ACC112 (cell line): Measurements from ENCODE around the gene SGCG.

Experiments used
- H2AFZ ChIP-seq: fragments of 200-600 bp; sonication (generic); one replicate; pipeline ENCODE4 v1.6.0; 2017; ENCODE audit warnings: antibody characterized with exemption, low read length; ENCODE audit not compliant: unreplicated experiment
- H3K27ac ChIP-seq: fragments of 200-600 bp; sonication (generic); 2 replicates; pipeline ENCODE4 v1.5.1; 2014; ENCODE audit warnings: low read depth, mild to moderate bottlenecking, antibody characterized with exemption, low read length, moderate library complexity
- H3K27me3 ChIP-seq: fragments of 200-600 bp; sonication (generic); 2 replicates; pipeline ENCODE4 v1.6.1; 2014; ENCODE audit warnings: mild to moderate bottlenecking, antibody characterized with exemption, low read length, moderate library complexity, mixed read lengths; ENCODE audit not compliant: insufficient read depth
- H3K36me3 ChIP-seq: fragments of 200-600 bp; sonication (generic); 2 replicates; pipeline ENCODE4 v1.6.1; 2016; ENCODE audit warnings: mild to moderate bottlenecking, antibody characterized with exemption, low read length, moderate library complexity, mixed read lengths; ENCODE audit not compliant: insufficient read depth
- H3K4me1 ChIP-seq: fragments of 200-600 bp; sonication (generic); one replicate; pipeline ENCODE4 v1.6.1; 2016; ENCODE audit warnings: low read length, mixed read lengths; ENCODE audit not compliant: insufficient read depth, unreplicated experiment, control insufficient read depth
- H3K4me3 ChIP-seq: fragments of 200-600 bp; sonication (generic); 2 replicates; pipeline ENCODE4 v1.5.1; 2014; ENCODE audit warnings: mild to moderate bottlenecking, low read depth, low read length
- H3K79me2 ChIP-seq: fragments of 200-600 bp; sonication (generic); one replicate; pipeline ENCODE4 v1.6.0; 2016; ENCODE audit warnings: low read length; ENCODE audit not compliant: control insufficient read depth, unreplicated experiment, insufficient read depth

SGCG gene

GRCh38 chr13:23354520-23354919 lies 173.7 kb downstream of the SGCG start:
- H3K36me3 ChIP-seq, result peaks cover 51% of the 10 kb centered on the region
- no peak overlapping the region for H3K27ac ChIP-seq
- no peak overlapping the region for H3K4me3 ChIP-seq
- H2AFZ ChIP-seq, result no peak overlapping the region
- peaks cover 28% of the 10 kb centered on the region for H3K79me2 ChIP-seq
- H3K4me1 ChIP-seq, result peaks cover 7% of the 10 kb centered on the region
- H3K27me3 ChIP-seq, result no peaks in the 10 kb centered on the region

- Histone ChIP-seq H3K4me3 (no peak overlapping the region), H2AFZ (no peak overlapping the region), H3K27ac (no peak overlapping the region), H3K4me1 (no peaks in the 10 kb centered on the region), H3K36me3 (peaks cover 36% of the 10 kb centered on the region), H3K79me2 (peaks cover 16% of the 10 kb centered on the region), H3K27me3 (no peaks in the 10 kb centered on the region)
Measured at GRCh38 chr13:23356368-23356767, 175.6 kb downstream of the SGCG start.

- peaks cover 27% of the 10 kb centered on the region for H3K36me3 ChIP-seq
Measured at GRCh38 chr13:23357349-23357748, 176.6 kb downstream of the SGCG start.

GRCh38 chr13:23359882-23360281 lies 179.1 kb downstream of the SGCG start:
- H3K27ac ChIP-seq, result no peak overlapping the region
- peaks cover 28% of the 10 kb centered on the region for H3K36me3 ChIP-seq
- H2AFZ ChIP-seq, result no peak overlapping the region
- no peaks in the 10 kb centered on the region for H3K27me3 ChIP-seq
- peaks cover 7% of the 10 kb centered on the region for H3K79me2 ChIP-seq
- H3K4me1 ChIP-seq, result no peaks in the 10 kb centered on the region
- no peak overlapping the region for H3K4me3 ChIP-seq

More at GRCh38 chr13:23357349-23357748, 176.6 kb downstream of the SGCG start:
- H3K4me1 ChIP-seq, result no peaks in the 10 kb centered on the region
- no peak overlapping the region for H3K4me3 ChIP-seq
- no peak overlapping the region for H3K27ac ChIP-seq
- no peaks in the 10 kb centered on the region for H3K27me3 ChIP-seq
- H2AFZ ChIP-seq, result no peak overlapping the region
- H3K79me2 ChIP-seq, result peaks cover 13% of the 10 kb centered on the region

GRCh38 chr13:23365652-23366051 lies 184.9 kb downstream of the SGCG start:
- Histone ChIP-seq H2AFZ (no peak overlapping the region), H3K27me3 (no peaks in the 10 kb centered on the region), H3K27ac (no peak overlapping the region), H3K36me3 (peaks cover 37% of the 10 kb centered on the region), H3K4me3 (no peak overlapping the region), H3K79me2 (peaks cover 5% of the 10 kb centered on the region), H3K4me1 (no peaks in the 10 kb centered on the region)

GRCh38 chr13:23367907-23368306 lies 187.1 kb downstream of the SGCG start:
- H3K4me1 ChIP-seq, result peaks cover 11% of the 10 kb centered on the region
- H3K4me3 ChIP-seq, result no peak overlapping the region
- no peak overlapping the region for H3K27ac ChIP-seq
- H2AFZ ChIP-seq, result no peak overlapping the region
- H3K79me2 ChIP-seq, result peaks cover 26% of the 10 kb centered on the region
- no peaks in the 10 kb centered on the region for H3K27me3 ChIP-seq
- H3K36me3 ChIP-seq, result peaks cover 37% of the 10 kb centered on the region

GRCh38 chr13:23372264-23372906 lies 191.6 kb downstream of the SGCG start:
- H2AFZ ChIP-seq, result no peak overlapping the region
- peaks cover 34% of the 10 kb centered on the region for H3K4me1 ChIP-seq
- H3K79me2 ChIP-seq, result peaks cover 42% of the 10 kb centered on the region
- H3K36me3 ChIP-seq, result peaks cover 19% of the 10 kb centered on the region
- H3K4me3 ChIP-seq, result peak overlapping the region; percentile 49
- H3K27me3 ChIP-seq, result no peaks in the 10 kb centered on the region
- peak overlapping the region; percentile 30; the same call in 1 of the 2 replicates for H3K27ac ChIP-seq
